Prostate gland (tissue), 2 donors: ENCODE data around the gene AUTS2. TPM values are rescaled to one million over a fixed set of nuclear protein-coding genes. Genes with fewer than 3 reads are reported as not detected.

Experiments used
- DNase-seq: peaks from one replicate; pipeline ENCODE4 v3.0.0-alpha.2; 2019; ENCODE audit warnings: low spot score
- H3K27ac ChIP-seq, 2 donors: fragments of 200-600 bp; sonication (generic); 2 replicates each; pipeline ENCODE4 v1.5.1; 2017 to 2019
- H3K27me3 ChIP-seq: fragments of 200-600 bp; sonication (generic); replicated peaks from 2 replicates; pipeline ENCODE4 v1.5.1; 2019; ENCODE audit not compliant: insufficient read depth
- H3K36me3 ChIP-seq, 2 donors: fragments of 200-600 bp; sonication (generic); 1 replicate in 1 of 2; 2 replicates in 1 of 2; pipeline versions ENCODE4 v1.5.1 to v1.8.1; 2017 to 2019
- H3K4me1 ChIP-seq: fragments of 200-600 bp; sonication (generic); replicated peaks from 2 replicates; pipeline ENCODE4 v1.5.1; 2019
- H3K4me3 ChIP-seq, 2 donors: fragments of 200-600 bp; sonication (generic); 2 replicates each; pipeline ENCODE4 v1.5.1; 2017 to 2019
- H3K9me3 ChIP-seq: fragments of 200-600 bp; sonication (generic); 2 replicates; pipeline ENCODE4 v1.5.1; 2017
- POLR2A ChIP-seq: fragments of 450-650 bp; IDR thresholded peaks from one replicate; pipeline ENCODE4 v1.6.1; 2016; ENCODE audit warnings: antibody characterized with exemption, mild to moderate bottlenecking
- POLR2AphosphoS5 ChIP-seq: sonication (generic); formaldehyde crosslinking; IDR thresholded peaks from one replicate; pipeline ENCODE4 v1.6.1; 2017; ENCODE audit warnings: antibody characterized with exemption
- WGBS: methylation state at CpG from one replicate; pipeline ENCODE4 v1.1.5; 2018; 5-methylcytosine and 5-hydroxymethylcytosine counted together
- intact Hi-C: fragments of 100-400 bp; cut with DNase I; formaldehyde crosslinking; loops from one replicate; pipeline ENCODE4 v1.14.2; 2022
- total RNA-seq, 2 donors: library from RNA; depleted of rRNA; stranded (reverse); fragments of >200 nt; gene quantifications; one replicate each; pipeline ENCODE4 v1.1.0, GENCODE V29; 2016
- TF ChIP-seq, protein P1 (sequence below), 4 experiments: fragments of 200-600 bp in 2 of 4; fragments of 450-650 bp in 2 of 4; sonication (generic) in 2 of 4; IDR thresholded peaks; 1 replicate in 3 of 4; 2 replicates in 1 of 4; pipeline ENCODE4 v1.5.1; 2016 to 2019; ENCODE audit warnings: antibody characterized with exemption in 4 of 4, mild to moderate bottlenecking in 2 of 4, moderate library complexity in 2 of 4

Gene AUTS2
- total RNA-seq, 2 donors from 2014 or later: 25.0 to 55.2 TPM

DNA sequence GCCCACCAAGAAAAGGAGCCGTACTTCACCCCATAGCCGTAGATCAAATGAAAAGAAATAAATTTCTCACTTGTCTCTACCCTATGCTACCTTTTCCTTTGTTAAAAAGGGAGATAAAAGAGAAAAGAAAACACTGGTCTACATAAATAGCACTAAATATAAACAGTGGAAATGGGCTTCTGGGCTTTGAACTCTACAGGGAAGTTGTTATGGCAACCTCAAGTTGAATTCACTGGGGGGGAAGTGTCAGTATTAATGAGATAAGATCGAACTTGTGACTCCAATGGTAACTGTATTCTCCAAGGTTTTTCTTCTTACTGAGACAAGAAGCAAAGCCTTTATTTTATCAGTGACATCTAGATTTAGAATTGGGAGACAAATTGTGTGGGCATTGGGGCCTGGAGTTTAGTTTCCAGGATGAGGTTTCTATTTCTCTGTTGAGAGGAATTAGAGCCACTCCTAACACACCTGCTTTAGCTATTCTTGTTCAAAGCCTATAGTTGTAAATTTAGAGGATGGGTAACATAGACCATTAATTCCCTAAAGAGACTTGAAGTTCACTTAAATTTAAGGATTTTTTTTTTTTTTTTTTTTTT is 929.3 kb downstream of the AUTS2 start:
- Histone ChIP-seq H3K9me3 (no peaks in the 10 kb centered on the region), H3K4me1 (no peaks in the 10 kb centered on the region), H3K27ac (no peak overlapping the region), H3K36me3 (no peaks in the 10 kb centered on the region), H3K27me3 (no peaks in the 10 kb centered on the region), H3K4me3 (no peak overlapping the region)
- intact Hi-C loops: no loop called here
- 68% methylated on average over 3 of the region's 3 CpGs for WGBS
- TF ChIP-seq POLR2A (no peak), POLR2AphosphoS5 (no peak)
- no peak for DNase-seq

DNA sequence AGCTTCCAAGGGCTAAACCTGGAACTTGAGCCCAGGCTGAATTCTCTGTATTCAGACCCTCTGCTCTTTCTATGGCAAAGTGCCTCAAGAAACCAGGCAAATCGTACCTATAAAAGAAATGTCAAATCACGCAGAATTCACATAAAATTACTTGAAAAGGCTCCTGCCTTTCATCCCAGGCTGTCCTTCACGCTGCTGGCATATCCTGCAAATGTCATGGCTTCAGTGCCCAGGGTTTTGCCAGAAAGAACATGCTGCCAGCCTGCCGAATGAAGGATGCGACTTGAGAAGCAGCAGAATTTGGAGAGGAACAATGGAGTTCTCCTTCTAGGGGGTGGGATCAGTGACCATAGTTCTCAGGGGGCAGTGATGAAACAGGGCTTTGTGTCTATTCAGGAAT is 931.2 kb downstream of the AUTS2 start:
- no peak overlapping the region for H3K4me3 ChIP-seq
- no peaks in the 10 kb centered on the region for H3K27me3 ChIP-seq
- TF ChIP-seq POLR2A (no peak), POLR2AphosphoS5 (no peak)
- TF ChIP-seq, protein P1, sequence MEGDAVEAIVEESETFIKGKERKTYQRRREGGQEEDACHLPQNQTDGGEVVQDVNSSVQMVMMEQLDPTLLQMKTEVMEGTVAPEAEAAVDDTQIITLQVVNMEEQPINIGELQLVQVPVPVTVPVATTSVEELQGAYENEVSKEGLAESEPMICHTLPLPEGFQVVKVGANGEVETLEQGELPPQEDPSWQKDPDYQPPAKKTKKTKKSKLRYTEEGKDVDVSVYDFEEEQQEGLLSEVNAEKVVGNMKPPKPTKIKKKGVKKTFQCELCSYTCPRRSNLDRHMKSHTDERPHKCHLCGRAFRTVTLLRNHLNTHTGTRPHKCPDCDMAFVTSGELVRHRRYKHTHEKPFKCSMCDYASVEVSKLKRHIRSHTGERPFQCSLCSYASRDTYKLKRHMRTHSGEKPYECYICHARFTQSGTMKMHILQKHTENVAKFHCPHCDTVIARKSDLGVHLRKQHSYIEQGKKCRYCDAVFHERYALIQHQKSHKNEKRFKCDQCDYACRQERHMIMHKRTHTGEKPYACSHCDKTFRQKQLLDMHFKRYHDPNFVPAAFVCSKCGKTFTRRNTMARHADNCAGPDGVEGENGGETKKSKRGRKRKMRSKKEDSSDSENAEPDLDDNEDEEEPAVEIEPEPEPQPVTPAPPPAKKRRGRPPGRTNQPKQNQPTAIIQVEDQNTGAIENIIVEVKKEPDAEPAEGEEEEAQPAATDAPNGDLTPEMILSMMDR (IDR thresholded peaks at IDR 0.05): no peak
- no peaks in the 10 kb centered on the region for H3K4me1 ChIP-seq
- WGBS: 67% methylated on average over 5 of the region's 5 CpGs
- no peaks in the 10 kb centered on the region for H3K36me3 ChIP-seq
- no peaks in the 10 kb centered on the region for H3K9me3 ChIP-seq
- no peak overlapping the region for H3K27ac ChIP-seq
- no peak for DNase-seq
- intact Hi-C loops: no loop called here

DNA sequence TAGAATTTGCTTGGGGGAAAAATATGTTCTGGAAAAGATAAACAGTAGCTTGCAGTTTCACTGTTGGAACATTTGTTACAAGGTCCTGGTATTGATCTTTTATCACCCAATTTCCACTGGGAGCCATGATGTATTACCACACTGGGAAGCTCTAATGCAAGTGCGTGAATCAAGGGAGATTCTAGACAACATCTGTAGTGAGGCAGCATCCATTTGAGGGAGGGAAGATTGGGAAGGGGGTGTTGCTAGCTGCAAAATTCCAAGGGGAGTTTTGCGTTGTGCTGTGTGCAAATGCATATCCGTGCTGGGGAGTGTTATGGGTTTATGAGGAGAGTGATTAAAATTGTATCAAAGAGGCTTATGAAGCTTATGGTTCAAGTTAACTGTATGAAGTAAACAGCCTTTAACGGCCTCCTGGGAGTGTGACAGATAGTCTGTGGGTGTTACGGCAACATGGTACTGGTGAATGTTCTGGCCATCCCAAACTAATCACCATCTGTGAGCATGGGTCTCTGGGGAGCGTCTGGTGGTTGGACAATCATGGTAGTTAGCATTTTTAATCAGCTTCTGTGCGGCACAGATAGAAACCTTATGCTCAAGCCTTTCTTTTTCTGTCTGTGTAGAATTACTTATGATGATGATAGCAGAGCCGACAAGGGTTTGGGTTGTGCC is 931.8 kb downstream of the AUTS2 start:
- 89% methylated on average over 8 of the region's 8 CpGs for WGBS
- Histone ChIP-seq H3K4me1 (no peaks in the 10 kb centered on the region), H3K36me3 (no peaks in the 10 kb centered on the region), H3K27ac (no peak overlapping the region), H3K9me3 (no peaks in the 10 kb centered on the region), H3K4me3 (no peak overlapping the region), H3K27me3 (no peaks in the 10 kb centered on the region)
- TF ChIP-seq POLR2AphosphoS5 (no peak), POLR2A (no peak)
- TF ChIP-seq, protein P1 (IDR thresholded peaks at IDR 0.05): no peak
- intact Hi-C loops: no loop called here
- DNase-seq: no peak

DNA sequence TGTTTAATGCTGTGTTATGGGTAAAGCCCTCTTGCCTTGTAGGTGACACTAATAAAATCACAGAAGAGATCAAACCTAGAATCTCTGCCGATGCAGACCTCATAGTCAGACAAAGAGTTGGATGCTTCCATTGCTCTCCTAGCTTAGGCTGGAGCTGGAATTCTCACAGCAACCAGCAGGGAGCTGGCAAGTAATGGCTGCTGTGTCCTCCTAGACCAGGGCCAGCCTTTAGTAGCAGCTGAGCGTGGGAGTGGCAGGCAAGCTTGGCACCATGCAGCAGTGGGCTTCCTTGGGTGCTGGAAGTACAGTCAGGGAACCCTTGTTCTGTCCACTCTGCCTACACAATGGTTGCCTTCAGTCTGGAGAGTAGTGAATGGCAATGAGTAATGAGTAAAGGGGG is 935.3 kb downstream of the AUTS2 start:
- no peak overlapping the region for H3K4me3 ChIP-seq
- TF ChIP-seq, protein P1 (IDR thresholded peaks at IDR 0.05): no peak
- TF ChIP-seq POLR2A: no peak
- no peak for TF ChIP-seq POLR2AphosphoS5
- no peak overlapping the region for H3K27ac ChIP-seq
- H3K4me1 ChIP-seq: no peaks in the 10 kb centered on the region
- no peaks in the 10 kb centered on the region for H3K9me3 ChIP-seq
- no peak for DNase-seq
- no peaks in the 10 kb centered on the region for H3K36me3 ChIP-seq
- intact Hi-C loops: no loop called here
- 93% methylated on average over 2 of the region's 2 CpGs for WGBS
- no peaks in the 10 kb centered on the region for H3K27me3 ChIP-seq

DNA sequence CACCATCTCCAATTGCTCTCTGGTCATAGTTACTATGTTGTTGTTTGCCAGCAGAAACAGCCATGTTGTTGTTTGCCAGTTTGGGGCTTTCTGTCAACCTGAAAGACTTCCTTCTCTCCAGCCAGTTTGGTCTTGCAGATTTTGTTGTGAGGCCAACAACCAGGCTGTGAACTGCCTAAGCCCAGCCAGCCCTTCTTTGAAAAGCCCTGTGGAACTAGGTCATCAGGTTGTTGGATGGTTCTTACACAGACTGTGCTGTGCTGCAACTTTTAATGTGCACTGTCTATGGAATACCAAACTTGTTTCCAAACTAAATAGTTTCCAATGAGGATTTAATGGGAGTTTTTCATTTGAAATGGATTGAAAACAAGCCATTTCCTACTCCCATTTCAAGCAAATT is 940.9 kb downstream of the AUTS2 start:
- Histone ChIP-seq H3K27ac (no peak overlapping the region), H3K4me3 (no peak overlapping the region), H3K36me3 (no peaks in the 10 kb centered on the region), H3K9me3 (no peaks in the 10 kb centered on the region), H3K4me1 (no peaks in the 10 kb centered on the region), H3K27me3 (no peaks in the 10 kb centered on the region)
- intact Hi-C loops: no loop called here
- peak; percentile 8 for DNase-seq
- TF ChIP-seq, protein P1 (IDR thresholded peaks at IDR 0.05): no peak
- TF ChIP-seq POLR2A: no peak
- TF ChIP-seq POLR2AphosphoS5: no peak
